GM19467 (cell line): ENCODE data around the gene PRKN.

ENCODE experiments used
- ATAC-seq: cut with Tn5 transposase; IDR thresholded peaks from one replicate; pipeline ENCODE4 v1.9.1; 2021; ENCODE audit warnings: mild to moderate bottlenecking, moderate library complexity; ENCODE audit not compliant: unreplicated experiment

Gene PRKN

DNA sequence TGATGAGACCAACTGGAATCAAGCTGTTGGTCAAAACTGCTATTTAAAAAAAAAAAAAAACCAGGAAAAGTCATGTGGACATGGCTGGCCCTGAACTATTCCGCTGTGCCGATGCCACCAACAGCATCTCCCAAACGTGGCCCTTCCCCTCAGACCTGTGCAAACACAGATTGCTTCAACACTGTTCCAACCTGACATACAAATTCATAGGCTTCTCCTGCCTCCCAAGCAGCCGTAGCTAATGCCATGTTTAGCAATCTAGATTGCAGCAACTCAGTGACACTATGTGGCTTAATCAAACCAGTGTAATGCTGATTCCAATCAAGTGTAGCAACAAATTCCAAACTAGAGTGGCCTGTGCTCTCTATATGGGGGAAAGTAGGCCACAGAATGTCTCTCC, 16.2 kb downstream of the PRKN start:
- ATAC-seq, result no peak

DNA sequence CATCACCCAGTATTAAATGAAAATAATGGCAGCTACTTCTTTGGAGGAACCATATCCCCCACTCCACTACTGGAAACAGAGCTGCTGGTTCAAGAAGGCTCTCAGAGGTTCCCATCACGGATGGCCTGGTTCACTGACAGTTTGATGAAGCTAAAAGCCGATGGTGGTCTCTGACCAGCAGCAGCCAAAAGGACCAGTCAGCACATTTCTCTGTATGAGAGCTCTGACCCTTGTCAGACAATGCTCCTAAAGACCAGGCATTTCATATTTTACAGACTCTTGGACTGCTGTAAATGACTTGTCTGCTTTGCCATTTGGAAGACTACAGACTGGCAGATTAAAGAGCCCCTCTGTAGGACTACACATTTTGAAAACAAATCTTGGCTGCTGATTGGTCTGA, 16.6 kb downstream of the PRKN start:
- no peak for ATAC-seq

DNA sequence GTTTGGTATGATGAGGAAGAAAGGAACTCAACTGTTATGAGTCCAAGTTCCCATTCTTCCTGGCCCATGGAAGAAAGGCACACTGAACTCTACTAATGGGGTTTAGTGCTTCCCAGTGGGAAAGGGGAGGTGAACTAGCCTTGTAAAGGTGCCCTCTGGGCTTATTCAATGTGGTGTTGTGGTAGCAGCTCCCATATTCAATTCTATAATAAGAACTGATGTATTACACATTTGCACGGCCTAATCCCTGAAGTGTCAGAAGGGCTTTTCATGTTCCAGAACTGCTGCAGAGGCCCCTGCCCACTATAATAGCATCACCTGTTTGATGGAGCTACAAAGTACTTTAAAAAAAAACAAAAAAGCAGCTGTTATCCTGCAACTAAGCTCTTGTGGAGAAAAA, 17.1 kb downstream of the PRKN start:
- no peak for ATAC-seq

DNA sequence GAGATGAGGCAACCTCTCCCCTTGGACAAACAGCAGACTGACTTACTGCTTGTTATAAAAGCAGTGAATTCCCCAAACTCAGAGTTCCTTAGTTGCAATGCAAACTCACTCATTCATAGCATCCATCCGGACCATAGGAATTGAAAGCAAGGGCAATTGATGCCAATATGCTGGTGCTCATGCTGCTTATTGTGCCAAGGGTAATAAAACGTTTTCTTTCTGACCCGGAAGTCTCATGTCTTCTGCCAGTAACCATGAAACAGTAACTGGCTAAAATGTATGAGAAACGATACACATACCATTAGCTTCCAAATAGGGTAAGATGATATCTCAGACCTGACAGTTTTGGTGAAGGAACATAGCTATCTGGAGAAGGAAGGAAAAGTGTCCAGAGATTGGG, 18.1 kb downstream of the PRKN start:
- no peak for ATAC-seq

DNA sequence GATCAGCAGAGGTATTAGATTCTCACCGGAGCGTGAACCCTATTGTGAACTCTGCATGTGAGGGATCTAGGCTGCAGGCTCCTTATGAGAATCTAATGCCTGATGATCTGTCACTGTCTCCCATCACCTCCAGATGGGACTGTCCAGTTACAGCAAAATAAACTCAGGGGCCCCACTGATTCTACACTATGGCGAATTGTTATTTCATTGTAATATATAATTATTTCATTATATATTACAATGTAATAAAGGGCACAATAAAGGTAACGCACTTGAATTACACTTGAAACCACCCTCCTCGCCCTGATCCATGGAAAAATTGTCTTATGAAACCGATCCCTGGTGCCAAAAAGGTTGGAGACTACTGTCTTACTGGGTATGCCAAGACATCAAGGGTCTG, 18.6 kb downstream of the PRKN start:
- no peak for ATAC-seq

DNA sequence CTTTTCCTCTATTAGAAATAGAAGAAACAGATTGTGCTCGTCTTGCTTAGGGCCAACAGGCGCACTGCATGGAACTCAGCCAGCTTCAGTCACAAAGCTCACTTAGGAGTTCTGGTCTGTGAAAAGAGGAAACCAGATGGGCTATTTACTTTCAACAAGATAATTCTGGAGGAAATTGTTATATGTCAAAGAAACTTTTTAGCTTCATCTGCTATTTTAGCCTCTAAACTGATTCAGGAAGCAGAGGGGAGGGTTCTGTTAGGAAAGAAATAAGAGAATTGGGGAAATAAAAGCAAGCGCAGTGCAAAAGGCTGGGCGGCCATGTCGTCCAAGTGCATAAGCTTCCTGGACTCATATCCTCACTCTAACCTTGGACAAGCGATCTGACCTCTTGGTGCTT, 21.3 kb downstream of the PRKN start:
- no peak for ATAC-seq

DNA sequence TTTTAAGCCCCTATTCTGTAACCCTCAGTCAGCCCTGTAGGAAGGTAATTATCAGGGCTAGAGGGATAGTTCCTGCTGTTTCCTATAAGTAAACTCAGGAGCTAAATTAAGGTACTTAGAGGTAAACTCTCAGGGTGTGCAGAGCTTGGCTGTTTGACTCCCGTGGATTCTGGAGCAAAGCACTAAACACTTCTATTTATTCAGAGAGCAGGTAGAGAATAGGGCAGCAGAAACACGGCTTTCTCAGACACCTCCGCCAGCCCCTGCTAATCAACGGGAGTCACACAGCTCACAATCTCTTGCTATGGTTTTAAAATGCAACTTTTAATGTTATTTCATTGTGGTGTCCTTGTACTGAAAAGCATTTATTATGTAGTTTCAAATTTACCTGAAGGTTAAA, 21.8 kb downstream of the PRKN start:
- ATAC-seq, result no peak

DNA sequence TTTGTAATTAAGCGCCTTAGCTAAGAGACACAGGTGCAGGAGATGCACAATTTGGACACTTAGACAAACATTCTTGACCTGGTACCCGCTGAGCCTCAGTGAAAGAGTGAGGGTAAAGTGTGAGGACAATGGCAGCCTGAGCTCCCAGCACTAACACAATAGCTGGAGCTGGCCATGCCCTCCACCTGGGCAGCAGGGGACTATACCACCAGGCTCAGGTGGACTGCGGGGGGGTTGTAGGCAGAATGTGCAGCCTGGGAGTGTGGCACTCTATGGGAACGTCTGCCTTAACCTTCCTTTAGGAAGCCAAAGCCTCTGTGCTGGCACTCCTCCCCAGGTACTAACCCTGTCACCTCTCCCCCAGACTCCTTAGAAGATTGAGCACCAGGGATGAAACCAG, 23.6 kb downstream of the PRKN start:
- no peak for ATAC-seq

DNA sequence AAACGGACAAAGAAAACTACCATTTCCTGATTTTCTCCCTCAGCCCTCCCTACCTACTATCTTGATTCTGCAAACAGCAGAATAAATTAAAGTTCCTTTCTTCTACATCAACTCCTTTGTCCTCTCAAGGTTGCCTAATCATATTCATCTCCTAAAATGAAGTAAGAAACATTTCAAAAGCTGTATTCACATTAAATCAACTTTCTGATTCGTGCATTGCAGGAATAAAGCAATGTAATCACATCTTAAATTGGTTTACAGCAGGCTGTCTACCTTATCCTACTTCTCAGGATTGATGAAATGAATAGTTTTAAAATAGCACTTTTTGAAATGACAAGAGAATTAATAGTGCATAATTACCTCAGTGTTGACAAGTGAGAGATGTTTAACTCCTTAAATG, 25.1 kb downstream of the PRKN start:
- ATAC-seq, result no peak

DNA sequence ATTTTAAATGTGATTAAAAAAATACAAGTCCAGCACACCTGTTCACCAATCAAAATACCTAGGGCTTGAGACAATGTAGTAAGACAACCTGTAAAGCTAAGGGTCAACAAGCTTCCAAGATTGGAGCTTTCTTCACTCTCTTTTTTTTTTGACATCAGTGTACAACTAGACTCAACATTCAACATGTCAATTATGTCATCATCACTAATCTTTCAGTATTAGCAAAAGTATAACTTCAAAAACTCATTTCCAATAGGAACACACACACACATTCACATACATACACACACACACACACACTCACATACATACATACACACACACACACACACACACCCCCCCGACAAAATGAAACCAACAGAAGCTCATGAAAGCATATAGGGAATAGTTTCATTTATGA, 26.0 kb downstream of the PRKN start:
- no peak for ATAC-seq

DNA sequence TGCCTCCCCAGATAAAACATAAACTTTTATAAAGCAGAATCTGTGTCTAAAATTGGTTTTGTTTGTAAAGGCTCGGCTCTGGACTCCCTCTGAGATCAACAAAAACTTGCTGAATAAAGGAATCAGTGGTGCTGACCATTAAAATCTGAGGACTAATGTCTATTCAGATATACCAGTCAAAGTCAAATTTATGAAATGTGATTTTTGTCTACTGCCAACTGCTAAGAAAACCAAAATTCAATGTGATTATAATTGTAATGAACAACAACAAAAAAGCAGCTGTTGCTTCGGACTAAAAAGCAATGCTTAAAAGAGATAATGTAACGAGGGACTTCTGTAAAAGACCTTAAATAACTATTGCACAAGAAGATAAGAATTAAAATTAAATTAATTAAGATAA, 26.6 kb downstream of the PRKN start:
- ATAC-seq, result no peak

DNA sequence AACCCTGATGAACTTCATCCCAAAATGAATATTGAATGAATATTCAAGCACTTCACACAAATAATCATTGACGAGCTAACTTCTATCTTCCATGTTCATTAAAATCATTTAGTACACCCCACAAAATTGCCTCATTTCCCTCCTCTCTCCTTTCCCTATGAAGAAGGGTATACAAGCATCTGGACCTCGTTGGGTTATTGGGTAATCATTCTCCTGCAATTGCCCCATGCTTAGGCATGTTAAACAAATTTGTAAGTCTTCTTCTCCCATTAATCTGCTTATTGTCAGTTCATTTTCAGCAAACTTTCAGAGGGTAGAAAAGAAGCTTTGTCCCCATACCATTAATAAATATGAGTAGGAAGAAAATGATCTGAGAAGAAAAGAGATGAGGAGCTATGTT, 27.6 kb downstream of the PRKN start:
- ATAC-seq, result no peak

DNA sequence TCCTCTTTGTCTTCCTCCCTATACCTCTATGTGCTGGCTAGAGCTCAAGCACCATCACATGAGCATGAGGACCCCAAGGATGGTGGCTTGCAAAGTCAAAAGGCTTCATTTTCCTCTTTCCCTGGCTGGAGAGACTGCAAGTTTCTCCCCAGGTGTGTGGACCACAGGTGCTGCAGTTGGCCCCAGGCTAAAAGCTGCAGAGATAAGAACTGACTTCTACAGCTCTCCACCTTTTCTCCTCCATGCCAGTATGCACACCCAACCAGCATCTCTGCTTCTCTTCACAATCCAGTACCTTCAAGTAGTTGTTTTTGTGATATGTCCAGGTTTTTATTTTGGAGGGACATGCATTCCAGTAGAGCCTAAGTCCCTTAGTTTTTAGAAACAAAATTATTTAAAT, 29.1 kb downstream of the PRKN start:
- ATAC-seq, result no peak

DNA sequence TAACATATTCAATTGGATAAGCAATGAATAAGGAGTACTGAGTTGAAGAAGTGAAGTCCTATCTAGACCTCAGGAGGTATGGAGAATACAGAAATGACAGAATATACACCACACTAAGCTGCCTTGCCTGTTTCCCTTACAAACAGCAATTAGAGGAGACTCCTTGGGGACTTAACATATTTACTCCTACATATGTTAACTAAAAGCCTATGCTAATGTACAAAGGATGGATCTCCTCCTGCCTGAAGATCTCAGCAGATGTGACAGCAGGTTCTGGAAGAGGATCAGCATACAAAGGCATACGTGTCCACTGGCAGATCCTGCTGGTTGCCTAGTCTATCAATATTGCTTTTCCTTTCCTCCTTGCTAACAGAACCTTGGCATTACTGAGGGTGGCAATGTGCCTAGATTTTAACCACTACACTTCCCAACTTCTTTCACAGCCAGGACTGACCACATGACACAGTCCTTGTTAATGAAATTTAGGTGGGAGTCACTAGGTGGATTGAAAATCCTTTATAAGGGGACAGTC, 29.6 kb downstream of the PRKN start:
- ATAC-seq, result no peak

DNA sequence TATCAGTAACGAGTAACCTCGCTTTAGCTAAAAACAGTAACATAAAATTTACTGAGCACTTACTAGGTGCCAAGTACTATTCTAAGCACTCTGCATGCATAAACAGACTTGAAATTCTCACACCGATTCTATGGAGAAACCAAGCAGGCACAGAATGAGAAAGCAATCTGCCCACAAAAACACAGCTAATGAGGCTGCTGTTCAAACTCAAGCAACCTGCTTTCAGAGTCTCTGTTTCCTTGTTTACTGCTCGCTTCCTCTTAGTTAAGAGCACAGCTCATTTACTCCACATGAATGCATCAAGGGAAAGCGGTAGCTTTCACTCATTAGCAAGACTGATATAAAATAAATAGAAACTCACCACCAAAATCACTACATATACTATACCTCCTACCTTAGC, 37.4 kb downstream of the PRKN start:
- no peak for ATAC-seq

DNA sequence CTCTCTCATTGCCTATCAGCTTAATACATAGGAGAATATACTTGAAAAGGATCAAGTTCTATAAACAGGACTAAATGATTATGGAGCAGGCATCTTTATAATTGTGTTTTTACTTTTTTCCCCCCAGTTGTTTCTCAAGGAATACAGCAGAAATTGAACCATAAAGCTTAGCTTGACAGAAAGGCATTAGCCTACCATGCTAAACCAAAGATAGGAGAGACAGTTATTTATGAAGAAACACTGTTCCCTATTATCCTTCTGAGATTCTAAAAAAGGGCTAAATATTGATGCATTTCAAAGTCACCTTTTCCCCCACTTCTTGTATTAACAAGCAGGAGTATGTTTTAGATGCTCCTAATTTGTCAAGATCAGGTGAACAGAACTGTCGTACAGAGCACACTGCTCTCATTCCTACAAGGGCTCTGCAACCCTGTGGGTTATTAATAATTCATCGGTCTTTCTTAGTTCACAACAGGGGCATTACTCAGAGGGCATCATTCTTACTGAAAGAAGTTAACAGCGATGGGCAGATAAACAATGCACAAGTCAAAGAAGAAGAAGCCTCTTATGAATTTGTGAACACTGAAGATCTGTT, 38.7 kb downstream of the PRKN start:
- no peak for ATAC-seq

DNA sequence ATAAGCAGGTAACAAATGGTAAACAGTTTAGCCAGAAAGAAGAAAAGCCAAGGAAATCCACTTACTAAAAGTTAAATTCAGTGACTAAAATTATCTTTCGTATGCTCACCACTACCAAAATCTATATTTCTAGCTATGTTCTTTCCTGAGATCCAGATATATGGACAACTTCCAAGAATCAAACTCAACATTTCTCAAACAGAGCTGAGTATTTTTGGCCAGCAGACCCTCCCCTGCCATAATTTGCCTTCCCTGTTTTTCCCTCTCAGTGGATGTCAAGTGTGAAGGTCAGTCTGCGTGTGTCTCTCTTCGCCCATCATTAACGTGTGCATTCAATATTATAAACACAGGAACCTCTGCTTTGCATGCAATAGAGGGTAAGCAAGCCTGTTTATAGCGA, 42.0 kb downstream of the PRKN start:
- no peak for ATAC-seq

DNA sequence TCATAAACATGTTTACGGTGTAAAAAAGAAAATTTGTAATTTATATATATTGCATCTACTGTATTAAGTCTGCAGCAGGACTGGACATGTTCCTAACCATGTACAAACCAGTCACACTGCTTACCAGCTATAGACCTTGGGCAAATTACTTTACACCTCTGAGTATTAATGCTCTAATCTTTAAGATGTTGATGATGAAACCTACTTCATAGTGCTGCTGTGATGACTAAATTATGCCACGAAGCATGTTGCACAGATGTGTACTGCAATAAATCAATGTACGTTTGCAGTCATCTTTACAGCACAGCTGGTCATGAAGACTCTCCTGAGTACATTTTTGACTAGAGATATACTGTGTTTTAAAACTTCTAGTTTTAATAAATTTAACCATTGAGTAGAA, 42.6 kb downstream of the PRKN start:
- no peak for ATAC-seq

DNA sequence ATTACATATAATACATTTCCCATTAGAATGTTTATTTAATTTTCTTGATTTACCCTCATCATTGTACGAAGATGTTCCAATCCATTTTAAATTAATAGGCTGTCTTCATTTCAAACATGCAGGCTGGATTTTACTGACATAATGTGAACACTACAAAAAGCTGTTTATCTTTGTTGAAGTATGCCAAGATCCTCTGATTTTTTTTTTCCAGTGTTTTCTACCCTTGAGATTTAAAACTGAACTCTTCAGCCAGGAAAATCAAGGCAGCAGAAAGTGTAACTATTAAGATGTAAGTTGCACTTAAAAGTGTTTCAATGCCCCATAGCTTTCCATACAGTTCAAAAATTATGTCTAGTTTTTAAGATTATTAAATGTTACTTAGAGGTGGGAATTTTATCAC, 43.5 kb downstream of the PRKN start:
- no peak for ATAC-seq

DNA sequence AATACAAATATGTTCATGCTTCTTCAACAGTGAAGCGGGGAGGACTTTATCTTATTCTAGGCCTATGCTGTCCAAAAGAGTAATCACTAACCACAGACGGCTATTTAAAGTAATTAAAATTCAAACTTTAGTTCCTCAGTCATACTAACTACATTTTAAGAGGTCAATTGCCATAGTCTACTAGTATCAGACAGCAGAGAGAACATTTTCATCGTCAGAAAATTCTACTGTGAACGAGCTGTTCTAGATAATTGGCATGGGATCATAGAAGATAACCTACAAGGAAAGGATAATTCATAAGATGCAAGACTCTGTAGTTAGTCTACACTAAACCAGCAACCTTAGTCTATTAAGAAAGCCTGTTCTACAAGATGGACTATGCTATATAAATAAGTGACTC, 44.4 kb downstream of the PRKN start:
- no peak for ATAC-seq

DNA sequence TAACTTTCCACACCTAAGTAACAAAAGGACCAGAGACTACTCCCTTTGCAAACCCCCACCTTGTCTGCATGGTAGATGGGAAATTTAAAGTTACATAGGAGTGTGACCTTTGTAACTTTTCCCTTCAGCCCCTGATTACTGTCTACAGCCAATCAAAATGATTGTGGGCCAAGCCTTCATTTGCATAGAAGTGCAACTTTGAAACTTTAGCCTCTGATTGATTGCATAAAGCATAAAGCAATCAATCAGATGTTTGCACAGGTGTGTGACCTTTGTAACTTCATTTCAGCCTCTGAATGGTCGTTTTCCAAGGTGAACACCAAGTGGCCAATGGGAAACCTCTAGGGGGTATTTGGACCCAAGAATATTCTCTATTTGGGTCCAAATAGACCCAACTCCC, 46.1 kb downstream of the PRKN start:
- ATAC-seq, result no peak

DNA sequence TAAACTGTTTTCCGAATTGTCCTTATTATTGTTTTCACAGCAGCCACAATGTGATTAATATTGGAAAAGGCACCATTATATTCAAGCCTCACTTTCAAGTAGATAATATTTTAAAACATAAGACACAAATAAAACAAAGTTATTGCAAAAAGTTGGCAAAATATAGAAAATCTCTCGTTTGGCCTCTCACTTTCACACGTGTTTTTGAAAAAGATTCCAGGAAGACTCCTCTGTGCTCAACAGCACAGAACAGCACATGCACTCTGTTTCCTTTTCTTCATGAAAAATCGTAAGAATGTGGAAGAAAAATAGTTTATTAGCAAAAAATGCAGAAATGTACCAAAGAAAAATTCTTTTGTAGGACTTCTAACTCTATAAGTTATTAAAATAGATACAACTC, 46.7 kb downstream of the PRKN start:
- no peak for ATAC-seq

DNA sequence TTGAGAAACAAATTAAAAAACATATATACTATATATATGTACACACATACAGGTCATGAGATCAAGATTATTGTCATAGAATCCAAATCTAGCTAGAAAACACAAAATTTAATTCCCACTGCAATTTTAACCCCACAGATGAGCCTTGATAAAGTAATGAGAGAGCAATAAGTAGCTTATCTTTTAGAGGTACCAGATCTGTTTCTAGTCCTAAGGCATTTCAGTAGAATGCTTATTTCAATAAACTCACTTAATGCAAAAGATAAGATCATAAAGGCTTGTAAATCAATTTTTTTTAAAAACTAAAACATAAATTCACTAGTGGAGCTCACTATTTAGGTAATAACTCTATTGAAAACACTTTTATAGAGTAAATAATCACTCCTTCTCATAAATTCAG, 47.2 kb downstream of the PRKN start:
- ATAC-seq, result no peak

DNA sequence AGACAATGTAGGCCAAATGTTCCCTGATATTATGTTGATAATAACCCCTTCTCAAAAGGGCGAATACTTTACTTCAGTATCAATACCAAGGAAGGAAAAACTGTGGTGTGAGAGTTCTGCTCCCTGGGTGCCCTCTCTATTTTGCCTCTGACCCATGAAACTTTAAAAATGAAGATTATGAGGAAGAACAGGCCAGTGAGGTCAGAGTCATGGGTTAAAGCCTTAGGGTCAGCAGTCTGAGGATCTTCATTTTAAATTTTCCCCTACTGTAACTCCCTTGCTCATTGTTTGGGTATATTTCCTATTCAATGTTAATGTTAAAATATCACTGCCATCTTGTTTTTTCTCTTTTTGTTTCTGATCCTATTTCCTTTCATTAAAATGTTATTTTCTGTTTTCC, 47.9 kb downstream of the PRKN start:
- no peak for ATAC-seq
